OCI-LY7 (cell line): Measurements from ENCODE around the gene FBXO17. TPM values are rescaled to one million over a fixed set of nuclear protein-coding genes. Genes with fewer than 3 reads are reported as not detected.

Experiments
- Bru-seq: library from RNA; stranded (reverse); fragments of 400-500 nt; gene quantifications from one replicate; lab custom pipeline; 2021; lab: Mats Ljungman, UMichigan
- BruChase-seq, 2 experiments: library from RNA; stranded (reverse); fragments of 400-500 nt; gene quantifications; one replicate each; lab custom pipeline; 2021; lab: Mats Ljungman, UMichigan
- BruUV-seq: library from RNA; stranded (reverse); fragments of 400-500 nt; replicated peaks from 2 replicates; lab custom pipeline; 2021; lab: Mats Ljungman, UMichigan
- CTCF ChIA-PET: fragments of 300-600 bp; sonication (Branson Sonifier 250); formaldehyde crosslinking; loops from one replicate; lab custom pipeline; 2022; ENCODE audit warnings: antibody characterized with exemption; ENCODE audit not compliant: unreplicated experiment; lab: Charles Lee
- POLR2A ChIA-PET: fragments of 300-600 bp; sonication (Branson Sonifier 250); formaldehyde crosslinking; loops from one replicate; lab custom pipeline; 2022; ENCODE audit warnings: antibody characterized with exemption; lab: Charles Lee
- DNase-seq: peaks from one replicate; pipeline ENCODE4 v3.0.0-alpha.2; 2015; ENCODE audit warnings: low spot score
- H2AFZ ChIP-seq: fragments of 200-600 bp; sonication (generic), shearing (Covaris generic); 2 replicates; pipeline ENCODE4 v1.6.1; 2014; ENCODE audit warnings: mild to moderate bottlenecking, antibody characterized with exemption, low read length, moderate library complexity
- H3K27ac ChIP-seq: fragments of 200-600 bp; sonication (generic); 2 replicates; pipeline ENCODE4 v1.5.1; 2014; ENCODE audit warnings: mixed run types, low read depth, mild to moderate bottlenecking, moderate library complexity, low read length, inconsistent platforms; ENCODE audit not compliant: poor library complexity, severe bottlenecking
- H3K36me3 ChIP-seq: fragments of 200-600 bp; sonication (generic); 2 replicates; pipeline ENCODE4 v1.6.1; 2014; ENCODE audit warnings: mild to moderate bottlenecking, antibody characterized with exemption, low read length, moderate library complexity, mixed read lengths; ENCODE audit not compliant: insufficient read depth
- H3K4me1 ChIP-seq: fragments of 200-600 bp; sonication (generic); 2 replicates; pipeline ENCODE4 v1.5.1; 2014; ENCODE audit warnings: mild to moderate bottlenecking, low read length; ENCODE audit not compliant: insufficient read depth, poor library complexity, severe bottlenecking
- H3K4me2 ChIP-seq: fragments of 200-600 bp; sonication (generic); 2 replicates; pipeline ENCODE4 v1.6.1; 2014; ENCODE audit warnings: mild to moderate bottlenecking, low read length
- H3K4me3 ChIP-seq: fragments of 200-600 bp; sonication (generic); 2 replicates; pipeline ENCODE4 v1.5.1; 2014; ENCODE audit warnings: mild to moderate bottlenecking, low read depth, low read length; ENCODE audit not compliant: poor library complexity, severe bottlenecking
- H3K79me2 ChIP-seq: fragments of 200-600 bp; sonication (generic); 2 replicates; pipeline ENCODE4 v1.6.1; 2016; ENCODE audit warnings: low read depth, mild to moderate bottlenecking, low read length, moderate library complexity, mixed read lengths; ENCODE audit not compliant: insufficient read depth
- H3K9me2 ChIP-seq: fragments of 200-600 bp; sonication (generic); 2 replicates; pipeline ENCODE4 v1.6.1; 2016; ENCODE audit warnings: mild to moderate bottlenecking, low read length, mixed read lengths; ENCODE audit not compliant: insufficient read depth
- H3K9me3 ChIP-seq: fragments of 200-600 bp; sonication (generic); 2 replicates; pipeline ENCODE4 v1.6.1; 2014; ENCODE audit warnings: mild to moderate bottlenecking, mixed run types, low read length, mixed read lengths
- H4K20me1 ChIP-seq: fragments of 200-600 bp; sonication (generic); 2 replicates; pipeline ENCODE4 v1.6.1; 2014; ENCODE audit warnings: mild to moderate bottlenecking, antibody characterized with exemption, low read length, moderate library complexity, mixed read lengths; ENCODE audit not compliant: insufficient read depth
- CTCF ChIP-seq: fragments of 200-600 bp; sonication (generic); conservative IDR thresholded peaks from 2 replicates; pipeline ENCODE4 v1.5.1; 2014; ENCODE audit warnings: mild to moderate bottlenecking, antibody characterized with exemption, low read length, moderate library complexity, mixed read lengths
- EZH2phosphoT487 ChIP-seq: fragments of 200-600 bp; sonication (generic); IDR thresholded peaks from 2 replicates; pipeline ENCODE4 v1.6.1; 2018; ENCODE audit warnings: low read depth, borderline replicate concordance, mild to moderate bottlenecking, mixed run types, antibody characterized with exemption, low read length, moderate library complexity, mixed read lengths
- intact Hi-C: fragments of 100-400 bp; cut with micrococcal nuclease; formaldehyde crosslinking; loops from one replicate; pipeline ENCODE4 v1.10.0; 2022; ENCODE audit not compliant: unreplicated experiment
- long read RNA-seq: library from polyadenylated mRNA; stranded (forward); transcript quantifications from one replicate; pipeline ENCODE4 v2.0.0, GENCODE V29; 2022
- total RNA-seq, 2 experiments: library from RNA; depleted of rRNA in 1 of 2; stranded (reverse); fragments of >200 nt in 1 of 2; shearing (Covaris generic) in 1 of 2; gene quantifications; 2 replicates each; pipeline ENCODE4 v1.2.3, GENCODE V29; 2014 to 2022

The FBXO17 gene, protein sequence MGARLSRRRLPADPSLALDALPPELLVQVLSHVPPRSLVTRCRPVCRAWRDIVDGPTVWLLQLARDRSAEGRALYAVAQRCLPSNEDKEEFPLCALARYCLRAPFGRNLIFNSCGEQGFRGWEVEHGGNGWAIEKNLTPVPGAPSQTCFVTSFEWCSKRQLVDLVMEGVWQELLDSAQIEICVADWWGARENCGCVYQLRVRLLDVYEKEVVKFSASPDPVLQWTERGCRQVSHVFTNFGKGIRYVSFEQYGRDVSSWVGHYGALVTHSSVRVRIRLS
- total RNA-seq (2014; rRNA removed; shearing (Covaris generic)): not detected in 2 replicates
- not detected in 2 replicates for total RNA-seq (2022)
- Bru-seq, nascent RNA: not detected
- percentile 5 among the genes with signal in this experiment for BruChase-seq, experiment 1, labeled RNA remaining after a 6-hour chase
- BruChase-seq, experiment 2, labeled RNA remaining after a 2-hour chase: percentile 12 among the genes with signal in this experiment
- long read RNA-seq: 0 reads

DNA sequence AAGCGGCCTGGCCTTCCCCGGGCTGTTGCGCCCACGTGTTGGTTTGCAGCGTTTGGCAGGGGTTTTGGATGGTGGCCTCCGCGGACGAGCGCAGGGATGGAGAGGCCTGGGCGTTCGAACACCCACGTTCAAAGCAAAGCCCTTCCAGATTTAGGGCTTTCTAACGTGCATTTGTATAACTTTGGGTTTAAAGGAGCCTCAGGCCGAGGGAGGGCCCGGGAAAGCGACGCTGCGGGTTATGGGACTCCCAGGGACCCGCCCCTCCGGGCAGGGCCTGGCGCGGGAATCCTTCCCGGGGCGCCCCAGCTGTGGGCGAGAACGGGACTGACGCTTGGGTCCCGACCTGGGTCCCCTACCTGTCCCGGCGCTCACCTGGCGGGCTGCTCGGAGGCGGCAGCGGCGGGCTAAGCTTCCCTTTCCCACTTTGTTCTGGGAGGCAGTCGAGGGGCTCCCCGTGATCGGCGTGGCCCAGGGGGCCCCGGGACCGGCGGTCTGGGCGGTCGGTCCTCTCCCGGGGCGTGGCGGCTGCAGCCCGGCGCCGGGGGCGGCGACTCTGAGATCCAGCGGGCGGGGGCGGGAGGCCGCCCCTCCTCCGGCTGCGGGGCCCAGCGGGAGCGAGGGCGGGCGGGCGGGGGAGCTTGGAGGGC, at the start of gene FBXO17:
TSS of gene FBXO17 (minus strand) at position 529 of the 647 bp plus-strand sequence. CDS start 25,423 bp downstream, outside the sequence.
- TF ChIP-seq EZH2phosphoT487 (no peak), CTCF (no peak)
- Histone ChIP-seq H3K9me2 (no peaks in the 10 kb centered on the region), H4K20me1 (no peaks in the 10 kb centered on the region), H3K4me2 (no peak within 1 kb of the TSS), H3K36me3 (no peaks in the 10 kb centered on the region), H2AFZ (no peak within 1 kb of the TSS), H3K9me3 (0 out of 2 replicates have a peak, but pooled peaks cover under 1% of the 10 kb centered on the region), H3K27ac (no peak within 1 kb of the TSS), H3K4me3 (no peak within 1 kb of the TSS), H3K79me2 (no peaks in the 10 kb centered on the region), H3K4me1 (no peaks in the 10 kb centered on the region)
- ChIA-PET POLR2A (no interaction called here), CTCF (no interaction called here)
- intact Hi-C loops: no loop called here
- BruUV-seq: no TSS peak
- DNase-seq: no peak

DNA sequence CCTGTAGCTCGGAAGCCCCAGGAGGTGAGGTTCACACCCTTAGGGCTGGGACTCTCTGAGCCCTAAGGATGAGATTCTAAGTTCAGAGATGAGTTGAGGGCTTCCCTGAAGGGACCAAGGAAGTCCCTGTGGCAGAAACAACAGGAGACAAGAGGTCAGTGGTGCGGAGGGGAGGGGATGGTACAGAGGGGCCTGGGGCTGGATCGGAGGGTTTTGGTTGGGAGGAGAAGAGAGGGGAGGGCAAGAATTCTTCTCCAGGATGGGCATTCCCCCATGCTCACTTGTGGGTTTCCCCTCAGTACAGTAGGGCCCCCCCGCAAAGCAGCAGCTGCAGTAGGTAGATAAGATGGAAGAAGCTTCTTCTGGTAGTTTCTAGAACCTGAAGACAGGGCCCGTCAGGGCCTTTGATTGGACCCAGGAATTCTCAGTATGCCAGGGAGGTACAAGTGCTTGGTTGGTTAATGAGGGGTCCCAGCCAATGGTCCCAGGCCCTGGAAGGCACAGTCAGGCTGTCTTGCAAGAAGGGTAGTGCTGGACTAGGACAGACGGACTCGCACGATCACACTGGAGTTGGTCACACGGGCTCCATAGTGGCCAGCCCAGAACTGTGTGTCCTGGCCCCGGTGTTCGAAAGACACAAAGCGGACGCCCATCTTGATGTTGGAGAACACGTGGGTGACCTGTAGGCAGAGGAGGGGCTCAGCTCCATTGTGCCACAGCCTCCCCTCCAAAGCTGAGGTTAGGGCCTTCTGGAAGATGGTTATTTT, 49.5 kb upstream of the FBXO17 start:
- Histone ChIP-seq H3K4me1 (no peaks in the 10 kb centered on the region), H3K4me3 (no peak overlapping the region), H3K9me3 (no peaks in the 10 kb centered on the region), H3K9me2 (no peaks in the 10 kb centered on the region), H3K27ac (no peak overlapping the region), H3K4me2 (no peak overlapping the region), H2AFZ (no peak overlapping the region), H3K36me3 (no peaks in the 10 kb centered on the region), H4K20me1 (no peaks in the 10 kb centered on the region), H3K79me2 (no peaks in the 10 kb centered on the region)
- intact Hi-C loops: no loop called here
- BruUV-seq: no TSS peak
- TF ChIP-seq CTCF (no peak), EZH2phosphoT487 (no peak)
- ChIA-PET POLR2A (no interaction called here), CTCF (no interaction called here)
- DNase-seq: no peak
